HCT116 (cell line): Measurements from ENCODE around the gene OCEL1. TPM values are rescaled to one million over a fixed set of nuclear protein-coding genes. Genes with fewer than 3 reads are reported as not detected.

Experiments used
- ATAC-seq: fragments of 200-7000 bp; cut with Tn5 transposase; 2 replicates; pipeline ENCODE4 v1.9.1; 2020; ENCODE audit warnings: mild to moderate bottlenecking, moderate library complexity
- BruUV-seq: library from RNA; stranded (reverse); fragments of 400-500 nt; replicated peaks from 2 replicates; lab custom pipeline; 2021; lab: Mats Ljungman, UMichigan
- CTCF ChIA-PET: fragments of 300-600 bp; sonication (Branson Sonifier 250); formaldehyde crosslinking; loops from one replicate; lab custom pipeline; 2021; ENCODE audit warnings: antibody characterized with exemption; lab: Charles Lee
- POLR2A ChIA-PET: fragments of 300-600, 350-600 bp; sonication (Branson Sonifier 250); formaldehyde crosslinking; loops from one replicate; lab custom pipeline; 2021; ENCODE audit warnings: antibody characterized with exemption; lab: Charles Lee
- RAD21 ChIA-PET, 2 experiments: fragments of 300-600 bp; sonication (Branson Sonifier 250); formaldehyde crosslinking; loops; one replicate each; lab custom pipeline; 2023; ENCODE audit warnings: low total read pairs in 2 of 2; ENCODE audit not compliant: uncharacterized antibody in 2 of 2, unreplicated experiment in 2 of 2, low non-redundant PET in 1 of 2; lab: Charles Lee
- DNase-seq: peaks from one replicate; pipeline ENCODE4 v3.0.0-alpha.2; 2010; ENCODE audit warnings: low read depth, low spot score
- H2AFZ ChIP-seq: fragments of 200-600 bp; shearing (Covaris generic), sonication (generic); 2 replicates; pipeline ENCODE4 v1.6.1; 2017; ENCODE audit warnings: low read depth, mixed run types, mixed read lengths, antibody characterized with exemption, low read length; ENCODE audit not compliant: poor library complexity, severe bottlenecking
- H3K27ac ChIP-seq: 2 replicates; pipeline ENCODE4 v1.5.1; 2012; ENCODE audit warnings: low read depth, low read length
- H3K27me3 ChIP-seq: fragments of 200-600 bp; sonication (generic); 2 replicates; pipeline ENCODE4 v1.6.1; 2016; ENCODE audit warnings: mixed run types, low read length, mixed read lengths; ENCODE audit not compliant: insufficient read depth
- H3K36me3 ChIP-seq, 2 experiments: fragments of 200-500 bp in 1 of 2; fragments of 200-600 bp in 1 of 2; sonication (Bioruptor generic) in 1 of 2; sonication (generic) in 1 of 2; 2 replicates each; pipeline versions ENCODE4 v1.5.1 to v1.6.1; 2014 to 2016; ENCODE audit warnings: low read length in 2 of 2, inconsistent platforms in 1 of 2, mixed read lengths in 1 of 2, mixed run types in 1 of 2; ENCODE audit not compliant: insufficient read depth in 2 of 2, control insufficient read depth in 1 of 2
- H3K4me1 ChIP-seq, 2 experiments: fragments of 200-600 bp in 1 of 2; sonication (generic) in 1 of 2; 2 replicates each; pipeline versions ENCODE4 v1.5.1 to v1.6.1; 2012 to 2017; ENCODE audit warnings: low read length in 2 of 2, inconsistent platforms in 1 of 2, mild to moderate bottlenecking in 1 of 2, mixed read lengths in 1 of 2, mixed run types in 1 of 2, moderate library complexity in 1 of 2; ENCODE audit not compliant: insufficient read depth in 2 of 2, control insufficient read depth in 1 of 2
- H3K4me2 ChIP-seq: fragments of 200-600 bp; sonication (generic); 2 replicates; pipeline ENCODE4 v1.6.1; 2017; ENCODE audit warnings: mixed run types, low read length, mixed read lengths
- H3K4me3 ChIP-seq, 2 experiments: fragments of 200-600 bp in 1 of 2; sonication (generic) in 1 of 2; replicated peaks in 1 of 2; 2 replicates each; pipeline ENCODE4 v1.5.1; 2011 to 2016; ENCODE audit warnings: low read length in 2 of 2, control low read depth in 1 of 2, low read depth in 1 of 2, mild to moderate bottlenecking in 1 of 2, mixed read lengths in 1 of 2, mixed run types in 1 of 2
- H3K79me2 ChIP-seq: fragments of 200-600 bp; sonication (generic); 2 replicates; pipeline ENCODE4 v1.6.1; 2017; ENCODE audit warnings: mild to moderate bottlenecking, mixed run types, low read length, moderate library complexity, mixed read lengths; ENCODE audit not compliant: insufficient read depth
- H3K9ac ChIP-seq: fragments of 200-600 bp; sonication (generic); 2 replicates; pipeline ENCODE4 v1.6.1; 2016; ENCODE audit warnings: low read length, mixed read lengths
- H3K9me2 ChIP-seq: fragments of 200-600 bp; sonication (generic), shearing (Covaris generic); 2 replicates; pipeline ENCODE4 v1.6.1; 2017; ENCODE audit warnings: mixed run types, mild to moderate bottlenecking, moderate library complexity; ENCODE audit not compliant: insufficient read depth
- H3K9me3 ChIP-seq, 2 experiments: fragments of 200-500 bp in 1 of 2; fragments of 200-600 bp in 1 of 2; sonication (Bioruptor generic) in 1 of 2; sonication (generic) in 1 of 2; 2 replicates each; pipeline ENCODE4 v1.6.1; 2014 to 2017; ENCODE audit warnings: low read length in 2 of 2, mixed read lengths in 2 of 2, inconsistent platforms in 1 of 2, low read depth in 1 of 2, mild to moderate bottlenecking in 1 of 2, mixed run types in 1 of 2, moderate library complexity in 1 of 2; ENCODE audit not compliant: control insufficient read depth in 1 of 2, insufficient read depth in 1 of 2
- H4K20me1 ChIP-seq: fragments of 200-600 bp; sonication (generic), shearing (Covaris generic); 2 replicates; pipeline ENCODE4 v1.6.1; 2017; ENCODE audit warnings: mixed run types, mild to moderate bottlenecking, moderate library complexity; ENCODE audit not compliant: insufficient read depth
- CBX3 ChIP-seq: IDR thresholded peaks from 2 replicates; pipeline ENCODE4 v1.6.1; 2012; ENCODE audit warnings: low read depth
- EZH2 ChIP-seq: fragments of 200-600 bp; sonication (generic); IDR thresholded peaks from 2 replicates; pipeline ENCODE4 v1.6.1; 2017; ENCODE audit warnings: antibody characterized with exemption, mixed run types
- EZH2phosphoT487 ChIP-seq: fragments of 200-600 bp; IDR thresholded peaks from 2 replicates; pipeline ENCODE4 v1.6.1; 2018; ENCODE audit warnings: antibody characterized with exemption, borderline replicate concordance
- JUND ChIP-seq: IDR thresholded peaks from 2 replicates; pipeline ENCODE4 v1.6.1; 2012
- POLR2A ChIP-seq: IDR thresholded peaks from 2 replicates; pipeline ENCODE4 v1.7.0; 2011; ENCODE audit warnings: borderline replicate concordance; ENCODE audit not compliant: insufficient read depth, insufficient read length; ENCODE audit errors: extremely low read depth
- SRF ChIP-seq: IDR thresholded peaks from 2 replicates; pipeline ENCODE4 v1.6.1; 2012; ENCODE audit warnings: low read depth
- YY1 ChIP-seq: IDR thresholded peaks from 2 replicates; pipeline ENCODE4 v1.6.1; 2011; ENCODE audit warnings: low read length, low read depth, moderate library complexity, mild to moderate bottlenecking; ENCODE audit not compliant: insufficient replicate concordance; ENCODE audit errors: extremely low read depth
- ZFX ChIP-seq: fragments of 450-650 bp; IDR thresholded peaks from 2 replicates; pipeline ENCODE4 v1.6.1; 2017
- intact Hi-C: fragments of 100-400 bp; cut with micrococcal nuclease; formaldehyde crosslinking; loops from 2 replicates; pipeline ENCODE4 v1.10.0; 2022
- total RNA-seq: library from RNA; stranded (reverse); gene quantifications from one replicate; pipeline ENCODE4 v1.2.1, GENCODE V29; 2021; ENCODE audit not compliant: unreplicated experiment
- TF ChIP-seq, protein P1 (sequence below): IDR thresholded peaks from 2 replicates; pipeline ENCODE4 v1.6.1; 2012; ENCODE audit warnings: low read depth
- TF ChIP-seq, protein P2 (sequence below), 3 experiments: fragments of 200-600 bp in 1 of 3; sonication (generic) in 1 of 3; IDR thresholded peaks in 2 of 3; conservative IDR thresholded peaks in 1 of 3; 2 replicates each; pipeline ENCODE4 v1.5.1; 2012 to 2017; ENCODE audit warnings: low read depth in 2 of 3, low read length in 2 of 3, antibody characterized with exemption in 1 of 3, borderline replicate concordance in 1 of 3, control low read depth in 1 of 3, mild to moderate bottlenecking in 1 of 3, mixed read lengths in 1 of 3, mixed run types in 1 of 3, moderate library complexity in 1 of 3; ENCODE audit not compliant: insufficient read depth in 1 of 3
- TF ChIP-seq, protein P3 (sequence below): IDR thresholded peaks from 2 replicates; pipeline ENCODE4 v1.6.1; 2012
- TF ChIP-seq, protein P4 (sequence below): IDR thresholded peaks from 2 replicates; pipeline ENCODE4 v1.6.1; 2012

Gene OCEL1
- total RNA-seq, 1 experiment from 2014 or later, result 39.8 TPM

DNA sequence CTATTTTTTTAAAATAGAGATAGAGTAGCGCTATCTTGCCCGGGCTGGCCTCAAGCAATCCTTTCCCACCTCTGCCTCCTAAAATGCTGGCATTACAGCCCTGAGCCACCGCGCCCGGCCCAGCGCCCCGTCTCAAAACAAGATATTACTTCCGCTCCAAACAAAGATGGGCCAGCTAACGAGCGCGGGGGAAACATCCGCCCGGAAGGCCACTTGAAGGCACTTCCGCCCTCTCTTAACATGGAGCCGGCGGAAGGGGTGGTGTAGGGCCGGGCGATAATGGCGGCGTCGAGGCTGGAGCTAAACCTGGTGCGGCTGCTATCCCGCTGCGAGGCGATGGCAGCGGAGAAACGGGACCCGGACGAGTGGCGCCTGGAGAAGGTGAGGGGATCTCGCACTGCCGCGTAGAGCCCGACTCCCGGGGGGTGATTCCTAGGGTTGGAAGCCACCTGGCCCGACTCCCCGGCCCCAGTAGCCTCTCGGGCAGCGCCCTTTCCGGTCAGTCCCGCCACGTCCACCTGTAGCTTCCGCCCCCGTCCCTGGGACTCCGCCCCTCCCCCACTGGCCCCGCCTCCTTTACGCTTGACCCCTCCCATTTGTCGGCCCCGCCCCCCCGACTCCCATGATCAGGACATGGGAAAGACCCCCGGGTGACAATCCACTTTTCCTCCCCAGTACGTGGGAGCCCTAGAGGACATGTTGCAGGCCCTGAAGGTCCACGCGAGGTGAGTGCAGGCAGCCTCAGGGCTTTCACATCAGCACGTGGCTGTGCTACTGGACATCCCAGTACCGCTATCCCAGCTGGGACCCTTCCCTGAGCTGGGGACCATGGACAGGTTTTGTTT, 10.7 kb upstream of the OCEL1 start, which contains the start of gene USE1 (continued):
- TF ChIP-seq, protein P1, sequence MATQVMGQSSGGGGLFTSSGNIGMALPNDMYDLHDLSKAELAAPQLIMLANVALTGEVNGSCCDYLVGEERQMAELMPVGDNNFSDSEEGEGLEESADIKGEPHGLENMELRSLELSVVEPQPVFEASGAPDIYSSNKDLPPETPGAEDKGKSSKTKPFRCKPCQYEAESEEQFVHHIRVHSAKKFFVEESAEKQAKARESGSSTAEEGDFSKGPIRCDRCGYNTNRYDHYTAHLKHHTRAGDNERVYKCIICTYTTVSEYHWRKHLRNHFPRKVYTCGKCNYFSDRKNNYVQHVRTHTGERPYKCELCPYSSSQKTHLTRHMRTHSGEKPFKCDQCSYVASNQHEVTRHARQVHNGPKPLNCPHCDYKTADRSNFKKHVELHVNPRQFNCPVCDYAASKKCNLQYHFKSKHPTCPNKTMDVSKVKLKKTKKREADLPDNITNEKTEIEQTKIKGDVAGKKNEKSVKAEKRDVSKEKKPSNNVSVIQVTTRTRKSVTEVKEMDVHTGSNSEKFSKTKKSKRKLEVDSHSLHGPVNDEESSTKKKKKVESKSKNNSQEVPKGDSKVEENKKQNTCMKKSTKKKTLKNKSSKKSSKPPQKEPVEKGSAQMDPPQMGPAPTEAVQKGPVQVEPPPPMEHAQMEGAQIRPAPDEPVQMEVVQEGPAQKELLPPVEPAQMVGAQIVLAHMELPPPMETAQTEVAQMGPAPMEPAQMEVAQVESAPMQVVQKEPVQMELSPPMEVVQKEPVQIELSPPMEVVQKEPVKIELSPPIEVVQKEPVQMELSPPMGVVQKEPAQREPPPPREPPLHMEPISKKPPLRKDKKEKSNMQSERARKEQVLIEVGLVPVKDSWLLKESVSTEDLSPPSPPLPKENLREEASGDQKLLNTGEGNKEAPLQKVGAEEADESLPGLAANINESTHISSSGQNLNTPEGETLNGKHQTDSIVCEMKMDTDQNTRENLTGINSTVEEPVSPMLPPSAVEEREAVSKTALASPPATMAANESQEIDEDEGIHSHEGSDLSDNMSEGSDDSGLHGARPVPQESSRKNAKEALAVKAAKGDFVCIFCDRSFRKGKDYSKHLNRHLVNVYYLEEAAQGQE, result no peak
- TF ChIP-seq ZFX (peak; percentile 51; the same call in 1 of the 2 replicates), CBX3 (no peak), JUND (no peak)

DNA sequence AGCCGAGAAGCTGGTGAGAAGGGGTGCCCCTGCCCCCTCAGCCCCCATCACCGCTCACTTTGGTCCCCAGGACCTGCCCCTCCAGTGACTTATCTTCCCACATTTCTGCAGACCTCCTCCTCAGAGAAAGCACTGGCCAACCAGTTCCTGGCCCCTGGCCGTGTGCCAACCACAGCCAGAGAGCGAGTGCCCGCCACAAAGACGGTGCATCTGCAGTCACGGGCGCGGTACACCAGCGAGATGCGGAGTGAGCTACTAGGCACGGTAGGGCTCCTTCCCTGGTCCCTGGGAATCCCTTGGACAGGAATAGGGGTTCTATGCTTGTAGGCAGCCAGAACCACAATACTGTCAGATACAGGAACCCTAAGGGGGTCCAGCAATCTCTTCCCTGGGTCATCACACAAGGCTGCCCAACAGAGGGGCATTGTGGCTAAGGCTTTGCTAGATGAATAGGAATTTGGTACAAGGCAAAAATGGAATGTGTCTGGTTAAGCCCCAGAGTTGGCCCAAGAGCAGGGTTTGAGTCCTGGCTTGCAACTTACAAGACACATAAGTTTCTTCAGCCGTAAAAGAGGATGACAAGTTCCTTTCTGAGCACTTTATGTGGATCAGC, 9.9 kb upstream of the OCEL1 start:
- H3K4me3 ChIP-seq, result peak overlapping the region; percentile 57 to 70
- H4K20me1 ChIP-seq, result no peaks in the 10 kb centered on the region
- POLR2A ChIA-PET, result interaction anchor here (0.6 to 1.9 kb wide), 7 partner anchors 8 to 108 kb away, joined by 3 to 24 read pairs (median 4); partner anchors contain the start of genes DDA1 and OCEL1
- intact Hi-C loops, result no loop called here
- 0 out of 4 replicates have a peak, but pooled peaks cover 0 to 2% of the 10 kb centered on the region in 2 experiments for H3K36me3 ChIP-seq
- ATAC-seq (no peak), DNase-seq (no peak)
- H3K9ac ChIP-seq, result peak overlapping the region; percentile 80
- TSS peak; percentile 66 for BruUV-seq
- no peak overlapping the region for H2AFZ ChIP-seq
- H3K9me2 ChIP-seq, result no peaks in the 10 kb centered on the region
- peaks cover 16 to 38% of the 10 kb centered on the region in 2 experiments for H3K4me1 ChIP-seq
- H3K27me3 ChIP-seq, result no peaks in the 10 kb centered on the region
- CTCF ChIA-PET, result no interaction called here
- H3K27ac ChIP-seq, result peak overlapping the region; percentile 89
- no peaks in the 10 kb centered on the region for H3K9me3 ChIP-seq
- RAD21 ChIA-PET, result interaction anchor here in 1 of 2 experiments (1.1 kb wide), 1 partner anchor 93 kb away, joined by 5 read pairs; the partner anchor contains the start of gene DDA1
- peaks cover 7% of the 10 kb centered on the region; the same call in 1 of the 2 replicates for H3K79me2 ChIP-seq
- H3K4me2 ChIP-seq, result peak overlapping the region; percentile 94
- TF ChIP-seq EZH2phosphoT487 (no peak), POLR2A (no peak), ZFX (no peak), YY1 (no peak), SRF (no peak), EZH2 (no peak)
- TF ChIP-seq, protein P2, sequence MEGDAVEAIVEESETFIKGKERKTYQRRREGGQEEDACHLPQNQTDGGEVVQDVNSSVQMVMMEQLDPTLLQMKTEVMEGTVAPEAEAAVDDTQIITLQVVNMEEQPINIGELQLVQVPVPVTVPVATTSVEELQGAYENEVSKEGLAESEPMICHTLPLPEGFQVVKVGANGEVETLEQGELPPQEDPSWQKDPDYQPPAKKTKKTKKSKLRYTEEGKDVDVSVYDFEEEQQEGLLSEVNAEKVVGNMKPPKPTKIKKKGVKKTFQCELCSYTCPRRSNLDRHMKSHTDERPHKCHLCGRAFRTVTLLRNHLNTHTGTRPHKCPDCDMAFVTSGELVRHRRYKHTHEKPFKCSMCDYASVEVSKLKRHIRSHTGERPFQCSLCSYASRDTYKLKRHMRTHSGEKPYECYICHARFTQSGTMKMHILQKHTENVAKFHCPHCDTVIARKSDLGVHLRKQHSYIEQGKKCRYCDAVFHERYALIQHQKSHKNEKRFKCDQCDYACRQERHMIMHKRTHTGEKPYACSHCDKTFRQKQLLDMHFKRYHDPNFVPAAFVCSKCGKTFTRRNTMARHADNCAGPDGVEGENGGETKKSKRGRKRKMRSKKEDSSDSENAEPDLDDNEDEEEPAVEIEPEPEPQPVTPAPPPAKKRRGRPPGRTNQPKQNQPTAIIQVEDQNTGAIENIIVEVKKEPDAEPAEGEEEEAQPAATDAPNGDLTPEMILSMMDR (IDR thresholded peaks at IDR 0.05 in 2 of 3, conservative IDR thresholded peaks at IDR 0.05 in 1 of 3; ENCODE audit: borderline replicate concordance in 1 of 3, insufficient read depth in 1 of 3, low read depth in 2 of 3, low read length in 2 of 3), result no peak
- TF ChIP-seq, protein P1, result no peak
- TF ChIP-seq, protein P3, sequence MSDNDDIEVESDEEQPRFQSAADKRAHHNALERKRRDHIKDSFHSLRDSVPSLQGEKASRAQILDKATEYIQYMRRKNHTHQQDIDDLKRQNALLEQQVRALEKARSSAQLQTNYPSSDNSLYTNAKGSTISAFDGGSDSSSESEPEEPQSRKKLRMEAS, result no peak
- TF ChIP-seq, protein P4, sequence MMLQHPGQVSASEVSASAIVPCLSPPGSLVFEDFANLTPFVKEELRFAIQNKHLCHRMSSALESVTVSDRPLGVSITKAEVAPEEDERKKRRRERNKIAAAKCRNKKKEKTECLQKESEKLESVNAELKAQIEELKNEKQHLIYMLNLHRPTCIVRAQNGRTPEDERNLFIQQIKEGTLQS, result no peak
